ENCODE data around the gene L3MBTL1. TPM values are rescaled to one million over a fixed set of nuclear protein-coding genes. Genes with fewer than 3 reads are reported as not detected.

L3MBTL1 gene
- polyA plus RNA-seq, 1 donor (not counting 4 experiments of a cell fraction or from before 2014, with no cell fraction given): 5.0 TPM

DNA sequence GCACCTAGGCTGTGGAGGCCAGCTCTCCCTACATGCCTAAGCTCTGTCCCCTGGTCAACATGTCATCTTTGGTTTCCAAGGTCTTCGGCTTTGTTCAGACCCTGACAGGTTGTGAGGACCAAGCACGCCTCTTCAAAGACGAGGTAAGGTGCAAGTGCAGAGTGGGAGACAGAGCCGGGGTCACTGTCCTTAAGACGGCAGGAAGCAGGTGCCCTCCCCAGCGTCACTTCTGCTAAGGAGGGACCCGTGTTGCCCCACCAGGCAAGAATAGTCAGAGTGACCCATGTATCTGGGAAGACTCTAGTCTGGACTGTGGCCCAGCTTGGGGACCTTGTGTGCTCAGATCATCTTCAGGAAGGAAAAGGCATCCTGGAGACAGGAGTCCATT is 33.2 kb downstream of the L3MBTL1 start:
- H3K79me2 ChIP-seq (ENCODE audit: control insufficient read depth, insufficient read depth, low read length): no peaks in the 10 kb centered on the region
- H3K27ac ChIP-seq (ENCODE audit: control insufficient read depth, insufficient read depth, low read length): no peak overlapping the region
- H3K4me1 ChIP-seq (ENCODE audit: control insufficient read depth, extremely low read depth, insufficient read depth, low read length): no peaks in the 10 kb centered on the region
- no peak overlapping the region for H3K4me3 ChIP-seq (ENCODE audit: control insufficient read depth in 2 of 3, extremely low read depth in 1 of 3, insufficient read depth in 2 of 3, low read depth in 1 of 3, low read length in 3 of 3)
- H3K27me3 ChIP-seq (ENCODE audit: control insufficient read depth, extremely low read depth, insufficient read depth, low read length): no peaks in the 10 kb centered on the region
- no peaks in the 10 kb centered on the region for H4K20me1 ChIP-seq (ENCODE audit: control insufficient read depth, extremely low read depth, insufficient read depth, low read length)
- no peaks in the 10 kb centered on the region for H3K9me1 ChIP-seq (ENCODE audit: control insufficient read depth, extremely low read depth, insufficient read depth, low read length)
- no peak overlapping the region for H3K4me2 ChIP-seq (ENCODE audit: control insufficient read depth, extremely low read depth, insufficient read depth, low read depth, low read length)
- no peaks in the 10 kb centered on the region for H3K9me3 ChIP-seq (ENCODE audit: control insufficient read depth, low read depth, low read length)
- FAIRE-seq: no peak
- dilution Hi-C loops (cut with MboI; ENCODE audit: extremely low pct_ligation_motif_present, low sequenced_read_pairs): no loop called here
- no peak overlapping the region for H3K9ac ChIP-seq (ENCODE audit: control insufficient read depth, extremely low read depth, insufficient read depth, low read length)
- DNase-seq (ENCODE audit: low read depth, low spot score): no peak
- peaks cover 0 to 7% of the 10 kb centered on the region in 2 experiments for H3K36me3 ChIP-seq (ENCODE audit: control insufficient read depth in 2 of 2, extremely low read depth in 1 of 2, insufficient read depth in 2 of 2, low read length in 2 of 2)
- TF ChIP-seq EZH2 (IDR thresholded peaks at IDR 0.05; ENCODE audit: low read length): no peak
- TF ChIP-seq, protein P1, sequence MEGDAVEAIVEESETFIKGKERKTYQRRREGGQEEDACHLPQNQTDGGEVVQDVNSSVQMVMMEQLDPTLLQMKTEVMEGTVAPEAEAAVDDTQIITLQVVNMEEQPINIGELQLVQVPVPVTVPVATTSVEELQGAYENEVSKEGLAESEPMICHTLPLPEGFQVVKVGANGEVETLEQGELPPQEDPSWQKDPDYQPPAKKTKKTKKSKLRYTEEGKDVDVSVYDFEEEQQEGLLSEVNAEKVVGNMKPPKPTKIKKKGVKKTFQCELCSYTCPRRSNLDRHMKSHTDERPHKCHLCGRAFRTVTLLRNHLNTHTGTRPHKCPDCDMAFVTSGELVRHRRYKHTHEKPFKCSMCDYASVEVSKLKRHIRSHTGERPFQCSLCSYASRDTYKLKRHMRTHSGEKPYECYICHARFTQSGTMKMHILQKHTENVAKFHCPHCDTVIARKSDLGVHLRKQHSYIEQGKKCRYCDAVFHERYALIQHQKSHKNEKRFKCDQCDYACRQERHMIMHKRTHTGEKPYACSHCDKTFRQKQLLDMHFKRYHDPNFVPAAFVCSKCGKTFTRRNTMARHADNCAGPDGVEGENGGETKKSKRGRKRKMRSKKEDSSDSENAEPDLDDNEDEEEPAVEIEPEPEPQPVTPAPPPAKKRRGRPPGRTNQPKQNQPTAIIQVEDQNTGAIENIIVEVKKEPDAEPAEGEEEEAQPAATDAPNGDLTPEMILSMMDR (optimal IDR thresholded peaks at IDR 0.05 in 1 of 3, IDR thresholded peaks at IDR 0.05 in 1 of 3, conservative IDR thresholded peaks at IDR 0.05 in 1 of 3; ENCODE audit: extremely low read depth in 1 of 3, insufficient read depth in 2 of 3, low read length in 3 of 3): no peak
- no peak overlapping the region for H2AFZ ChIP-seq (ENCODE audit: control insufficient read depth, low read length)

DNA sequence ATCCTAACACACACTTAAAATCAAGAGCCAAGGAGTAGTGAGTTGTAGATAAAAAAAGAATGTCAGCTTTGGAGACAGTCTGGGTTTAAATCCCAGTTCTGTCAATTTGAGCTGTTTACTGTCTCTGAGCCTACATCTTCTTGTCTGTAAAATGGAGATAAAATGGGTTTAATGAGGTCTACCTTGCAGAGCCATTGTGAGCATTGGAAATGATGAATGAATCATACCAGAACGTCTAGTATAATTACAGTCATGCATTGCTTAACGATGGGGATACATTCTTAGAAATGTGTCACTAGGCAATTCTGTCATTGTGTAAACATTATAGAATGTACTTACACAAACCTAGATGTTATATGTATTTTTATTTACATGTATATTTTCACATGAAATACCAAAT is 33.7 kb downstream of the L3MBTL1 start:
- Histone ChIP-seq H3K9ac (ENCODE audit: control insufficient read depth, extremely low read depth, insufficient read depth, low read length) (no peak overlapping the region), H2AFZ (ENCODE audit: control insufficient read depth, low read length) (no peak overlapping the region), H3K79me2 (ENCODE audit: control insufficient read depth, insufficient read depth, low read length) (no peaks in the 10 kb centered on the region), H3K4me3 (ENCODE audit: control insufficient read depth in 2 of 3, extremely low read depth in 1 of 3, insufficient read depth in 2 of 3, low read depth in 1 of 3, low read length in 3 of 3) (no peak overlapping the region), H3K4me2 (ENCODE audit: control insufficient read depth, extremely low read depth, insufficient read depth, low read depth, low read length) (no peak overlapping the region), H3K36me3 (ENCODE audit: control insufficient read depth in 2 of 2, extremely low read depth in 1 of 2, insufficient read depth in 2 of 2, low read length in 2 of 2) (peaks cover 0 to 7% of the 10 kb centered on the region in 2 experiments), H3K27me3 (ENCODE audit: control insufficient read depth, extremely low read depth, insufficient read depth, low read length) (no peaks in the 10 kb centered on the region), H3K27ac (ENCODE audit: control insufficient read depth, insufficient read depth, low read length) (no peak overlapping the region), H3K4me1 (ENCODE audit: control insufficient read depth, extremely low read depth, insufficient read depth, low read length) (no peaks in the 10 kb centered on the region), H3K9me3 (ENCODE audit: control insufficient read depth, low read depth, low read length) (no peaks in the 10 kb centered on the region), H4K20me1 (ENCODE audit: control insufficient read depth, extremely low read depth, insufficient read depth, low read length) (no peaks in the 10 kb centered on the region), H3K9me1 (ENCODE audit: control insufficient read depth, extremely low read depth, insufficient read depth, low read length) (no peaks in the 10 kb centered on the region)
- dilution Hi-C loops (cut with MboI; ENCODE audit: extremely low pct_ligation_motif_present, low sequenced_read_pairs): no loop called here
- TF ChIP-seq, protein P1 (optimal IDR thresholded peaks at IDR 0.05 in 1 of 3, IDR thresholded peaks at IDR 0.05 in 1 of 3, conservative IDR thresholded peaks at IDR 0.05 in 1 of 3; ENCODE audit: extremely low read depth in 1 of 3, insufficient read depth in 2 of 3, low read length in 3 of 3): no peak
- no peak for TF ChIP-seq EZH2 (IDR thresholded peaks at IDR 0.05; ENCODE audit: low read length)
- FAIRE-seq (no peak), DNase-seq (ENCODE audit: low read depth, low spot score) (no peak)

All from keratinocyte (primary cell).